HG02852 (cell line): ENCODE data around the gene OSBPL3.

Source experiments
- ATAC-seq: cut with Tn5 transposase; IDR thresholded peaks from one replicate; pipeline ENCODE4 v1.9.1; 2021; ENCODE audit warnings: mild to moderate bottlenecking, moderate library complexity; ENCODE audit not compliant: unreplicated experiment

OSBPL3 gene

GRCh38 chr7:24899905-24900304 is 80.1 kb downstream of the OSBPL3 start:
- peak; percentile 48 for ATAC-seq

GRCh38 chr7:24899161-24899560 is 80.8 kb downstream of the OSBPL3 start:
- ATAC-seq = no peak

- peak; percentile 30 for ATAC-seq
These were observed 81.3 kb downstream of the OSBPL3 start for GRCh38 chr7:24898691-24899090.

GRCh38 chr7:24896031-24896501 is 83.9 kb downstream of the OSBPL3 start:
- ATAC-seq = peak; percentile 73

- ATAC-seq = no peak
These were observed 85.4 kb downstream of the OSBPL3 start for GRCh38 chr7:24894429-24895221.

- no peak for ATAC-seq
These were observed 88.7 kb downstream of the OSBPL3 start for GRCh38 chr7:24891311-24891735.

GRCh38 chr7:24889611-24890010 is 90.4 kb downstream of the OSBPL3 start:
- ATAC-seq = no peak

GRCh38 chr7:24888653-24889052 is 91.3 kb downstream of the OSBPL3 start:
- peak; percentile 44 for ATAC-seq

GRCh38 chr7:24885716-24886115 is 94.3 kb downstream of the OSBPL3 start:
- ATAC-seq = no peak

GRCh38 chr7:24885305-24885704 is 94.7 kb downstream of the OSBPL3 start:
- ATAC-seq = no peak

GRCh38 chr7:24884401-24884800 is 95.6 kb downstream of the OSBPL3 start:
- no peak for ATAC-seq

- ATAC-seq = no peak
These were observed 96.4 kb downstream of the OSBPL3 start for GRCh38 chr7:24883622-24884013.

GRCh38 chr7:24882989-24883621 is 96.9 kb downstream of the OSBPL3 start:
- no peak for ATAC-seq

GRCh38 chr7:24881623-24882022 is 98.4 kb downstream of the OSBPL3 start:
- no peak for ATAC-seq

- no peak for ATAC-seq
These were observed 99.1 kb downstream of the OSBPL3 start for GRCh38 chr7:24880886-24881285.

GRCh38 chr7:24879291-24879690 is 100.7 kb downstream of the OSBPL3 start:
- ATAC-seq = no peak

GRCh38 chr7:24877790-24878311 is 102.1 kb downstream of the OSBPL3 start:
- ATAC-seq = peak; percentile 94

GRCh38 chr7:24874791-24875190 is 105.2 kb downstream of the OSBPL3 start:
- no peak for ATAC-seq

GRCh38 chr7:24873944-24874343 is 106.0 kb downstream of the OSBPL3 start:
- ATAC-seq = no peak

- no peak for ATAC-seq
These were observed 108.2 kb downstream of the OSBPL3 start for GRCh38 chr7:24871770-24872169.

- ATAC-seq = no peak
These were observed 109.2 kb downstream of the OSBPL3 start for GRCh38 chr7:24870766-24871165.

GRCh38 chr7:24869572-24869971 is 110.4 kb downstream of the OSBPL3 start:
- no peak for ATAC-seq
